Measurements from ENCODE around the gene DEDD2.

DEDD2 gene

GRCh38 chr19:42176990-42177685 is 40.3 kb downstream of the DEDD2 start:
- peak; percentile 15 for DNase-seq (ENCODE audit: low read depth)
- in situ Hi-C loops (cut with HindIII; ENCODE audit: low sequenced_read_pairs): no loop called here
- H3K4me3 ChIP-seq (ENCODE audit: low read depth, low read length): peak overlapping the region; percentile 43
- TF ChIP-seq CTCF (IDR thresholded peaks at IDR 0.05; ENCODE audit: low read depth, low read length, missing control alignments): peak; percentile 25

DNA sequence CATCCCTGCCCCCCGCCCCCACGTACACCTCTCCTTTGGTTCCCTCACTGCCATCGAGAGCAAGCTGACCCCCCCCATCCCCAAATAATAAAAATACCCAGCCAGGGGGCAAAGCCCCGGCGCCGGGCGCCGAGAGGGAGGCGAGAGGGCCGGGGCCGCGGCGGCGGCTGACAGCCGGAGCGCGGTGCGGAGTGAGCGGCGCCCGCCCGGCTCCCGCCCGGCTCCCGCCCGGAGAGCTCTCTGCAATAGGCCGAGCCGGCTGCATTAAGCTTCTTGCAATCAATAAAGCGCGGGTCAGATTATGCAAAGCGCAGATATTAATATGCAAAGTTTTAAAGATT is 40.9 kb downstream of the DEDD2 start:
- peak overlapping the region; percentile 43 for H3K4me3 ChIP-seq (ENCODE audit: low read depth, low read length)
- in situ Hi-C loops (cut with HindIII; ENCODE audit: low sequenced_read_pairs): no loop called here
- DNase-seq (ENCODE audit: low read depth): no peak
- TF ChIP-seq CTCF (IDR thresholded peaks at IDR 0.05; ENCODE audit: low read depth, low read length, missing control alignments): no peak

GRCh38 chr19:42175952-42176648 is 41.4 kb downstream of the DEDD2 start:
- DNase-seq (ENCODE audit: low read depth): no peak
- H3K4me3 ChIP-seq (ENCODE audit: low read depth, low read length): peak overlapping the region; percentile 43
- no peak for TF ChIP-seq CTCF (IDR thresholded peaks at IDR 0.05; ENCODE audit: low read depth, low read length, missing control alignments)
- in situ Hi-C loops (cut with HindIII; ENCODE audit: low sequenced_read_pairs): no loop called here

DNA sequence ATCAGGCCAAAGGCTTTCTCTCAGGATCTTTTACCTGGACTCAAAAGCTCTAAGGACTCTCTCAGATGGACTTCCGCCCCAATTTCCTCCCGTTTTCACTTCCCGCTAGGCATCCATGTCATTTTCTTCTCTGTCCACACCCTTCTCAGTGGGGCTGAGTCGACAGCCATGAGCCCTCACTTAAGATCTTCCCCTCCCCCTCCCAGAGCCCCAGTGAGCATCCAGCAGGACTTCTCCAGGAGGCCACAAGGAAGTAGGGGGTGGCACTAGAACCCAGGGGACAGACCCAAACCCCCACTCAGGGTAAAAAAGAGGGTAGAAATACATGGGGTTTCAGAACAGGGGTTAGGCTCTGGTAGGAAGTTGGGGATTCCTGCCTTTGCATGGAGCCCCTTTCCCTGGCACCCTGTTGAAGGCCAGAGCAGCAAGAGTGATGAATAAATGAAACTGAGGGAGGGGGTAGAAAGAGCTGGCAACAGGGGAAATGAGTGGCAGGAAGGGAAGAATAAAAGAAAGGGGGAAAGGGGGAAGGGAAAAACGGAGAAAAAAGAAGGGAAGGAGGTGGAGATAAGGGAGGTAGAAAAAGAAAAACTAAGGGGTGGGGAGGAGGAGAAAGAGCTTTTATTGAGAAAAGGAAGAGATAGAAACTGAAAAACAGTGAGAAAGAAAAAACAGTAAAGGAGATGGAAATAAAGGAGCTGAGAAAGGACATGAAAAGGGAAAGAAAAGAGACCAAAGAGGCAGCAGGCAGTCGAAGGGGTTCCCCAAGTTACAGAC is 42.3 kb downstream of the DEDD2 start:
- DNase-seq (ENCODE audit: low read depth): no peak
- H3K4me3 ChIP-seq (ENCODE audit: low read depth, low read length): no peak overlapping the region
- in situ Hi-C loops (cut with HindIII; ENCODE audit: low sequenced_read_pairs): no loop called here
- TF ChIP-seq CTCF (IDR thresholded peaks at IDR 0.05; ENCODE audit: low read depth, low read length, missing control alignments): no peak

DNA sequence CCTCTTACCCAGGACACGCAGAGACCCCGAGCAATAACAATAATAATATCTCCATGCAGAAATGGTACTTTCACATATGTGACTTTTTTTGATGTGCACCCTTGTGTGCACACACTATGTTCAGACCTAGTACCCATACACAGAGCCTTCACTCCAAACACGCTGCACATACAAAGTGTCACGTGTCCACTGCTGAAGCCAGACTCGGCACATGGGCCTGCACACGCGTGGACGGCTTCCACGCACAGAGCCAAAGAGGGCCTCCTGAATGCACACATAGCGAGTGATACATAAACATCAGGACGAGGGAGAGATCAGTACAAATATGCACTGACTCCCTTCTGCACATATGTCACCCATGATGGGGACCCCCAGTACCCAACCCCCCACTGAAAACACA is 43.3 kb downstream of the DEDD2 start:
- no peak for TF ChIP-seq CTCF (IDR thresholded peaks at IDR 0.05; ENCODE audit: low read depth, low read length, missing control alignments)
- no peak for DNase-seq (ENCODE audit: low read depth)
- in situ Hi-C loops (cut with HindIII; ENCODE audit: low sequenced_read_pairs): no loop called here
- H3K4me3 ChIP-seq (ENCODE audit: low read depth, low read length): no peak overlapping the region

DNA sequence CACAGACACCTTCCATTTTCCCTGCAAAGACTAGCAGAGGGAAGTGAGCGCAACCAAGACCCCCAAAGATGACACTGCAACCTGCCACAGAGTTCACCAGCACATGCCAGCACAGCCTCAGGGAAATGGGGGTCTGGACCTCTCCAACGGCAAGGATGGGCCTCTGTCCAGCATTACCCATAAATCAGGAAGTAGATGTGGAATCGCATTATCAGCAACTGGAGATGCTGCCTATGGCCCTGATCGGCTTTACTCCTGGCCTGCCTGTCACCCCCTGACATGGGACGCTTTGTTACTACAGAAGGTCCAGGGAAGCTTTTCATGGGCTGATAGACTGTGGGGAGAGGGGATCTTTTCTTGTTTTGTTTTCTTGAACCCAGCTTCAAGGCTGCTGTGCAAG is 43.8 kb downstream of the DEDD2 start:
- in situ Hi-C loops (cut with HindIII; ENCODE audit: low sequenced_read_pairs): no loop called here
- no peak overlapping the region for H3K4me3 ChIP-seq (ENCODE audit: low read depth, low read length)
- DNase-seq (ENCODE audit: low read depth): no peak
- no peak for TF ChIP-seq CTCF (IDR thresholded peaks at IDR 0.05; ENCODE audit: low read depth, low read length, missing control alignments)

All from astrocyte of the cerebellum (primary cell).